HCT116 (cell line): ENCODE data around the gene PACRG. TPM values are rescaled to one million over a fixed set of nuclear protein-coding genes. Genes with fewer than 3 reads are reported as not detected.

Source experiments
- ATAC-seq: fragments of 200-7000 bp; cut with Tn5 transposase; 2 replicates; pipeline ENCODE4 v1.9.1; 2020; ENCODE audit warnings: mild to moderate bottlenecking, moderate library complexity
- BruUV-seq: library from RNA; stranded (reverse); fragments of 400-500 nt; replicated peaks from 2 replicates; lab custom pipeline; 2021; lab: Mats Ljungman, UMichigan
- CTCF ChIA-PET: fragments of 300-600 bp; sonication (Branson Sonifier 250); formaldehyde crosslinking; loops from one replicate; lab custom pipeline; 2021; ENCODE audit warnings: antibody characterized with exemption; lab: Charles Lee
- POLR2A ChIA-PET: fragments of 300-600, 350-600 bp; sonication (Branson Sonifier 250); formaldehyde crosslinking; loops from one replicate; lab custom pipeline; 2021; ENCODE audit warnings: antibody characterized with exemption; lab: Charles Lee
- RAD21 ChIA-PET, 2 experiments: fragments of 300-600 bp; sonication (Branson Sonifier 250); formaldehyde crosslinking; loops; one replicate each; lab custom pipeline; 2023; ENCODE audit warnings: low total read pairs in 2 of 2; ENCODE audit not compliant: uncharacterized antibody in 2 of 2, unreplicated experiment in 2 of 2, low non-redundant PET in 1 of 2; lab: Charles Lee
- DNase-seq: peaks from one replicate; pipeline ENCODE4 v3.0.0-alpha.2; 2010; ENCODE audit warnings: low read depth, low spot score
- H2AFZ ChIP-seq: fragments of 200-600 bp; shearing (Covaris generic), sonication (generic); 2 replicates; pipeline ENCODE4 v1.6.1; 2017; ENCODE audit warnings: low read depth, mixed run types, mixed read lengths, antibody characterized with exemption, low read length; ENCODE audit not compliant: poor library complexity, severe bottlenecking
- H3K27ac ChIP-seq: 2 replicates; pipeline ENCODE4 v1.5.1; 2012; ENCODE audit warnings: low read depth, low read length
- H3K27me3 ChIP-seq: fragments of 200-600 bp; sonication (generic); 2 replicates; pipeline ENCODE4 v1.6.1; 2016; ENCODE audit warnings: mixed run types, low read length, mixed read lengths; ENCODE audit not compliant: insufficient read depth
- H3K36me3 ChIP-seq, 2 experiments: fragments of 200-500 bp in 1 of 2; fragments of 200-600 bp in 1 of 2; sonication (Bioruptor generic) in 1 of 2; sonication (generic) in 1 of 2; 2 replicates each; pipeline versions ENCODE4 v1.5.1 to v1.6.1; 2014 to 2016; ENCODE audit warnings: low read length in 2 of 2, inconsistent platforms in 1 of 2, mixed read lengths in 1 of 2, mixed run types in 1 of 2; ENCODE audit not compliant: insufficient read depth in 2 of 2, control insufficient read depth in 1 of 2
- H3K4me1 ChIP-seq, 2 experiments: fragments of 200-600 bp in 1 of 2; sonication (generic) in 1 of 2; 2 replicates each; pipeline versions ENCODE4 v1.5.1 to v1.6.1; 2012 to 2017; ENCODE audit warnings: low read length in 2 of 2, inconsistent platforms in 1 of 2, mild to moderate bottlenecking in 1 of 2, mixed read lengths in 1 of 2, mixed run types in 1 of 2, moderate library complexity in 1 of 2; ENCODE audit not compliant: insufficient read depth in 2 of 2, control insufficient read depth in 1 of 2
- H3K4me2 ChIP-seq: fragments of 200-600 bp; sonication (generic); 2 replicates; pipeline ENCODE4 v1.6.1; 2017; ENCODE audit warnings: mixed run types, low read length, mixed read lengths
- H3K4me3 ChIP-seq, 2 experiments: fragments of 200-600 bp in 1 of 2; sonication (generic) in 1 of 2; replicated peaks in 1 of 2; 2 replicates each; pipeline ENCODE4 v1.5.1; 2011 to 2016; ENCODE audit warnings: low read length in 2 of 2, control low read depth in 1 of 2, low read depth in 1 of 2, mild to moderate bottlenecking in 1 of 2, mixed read lengths in 1 of 2, mixed run types in 1 of 2
- H3K79me2 ChIP-seq: fragments of 200-600 bp; sonication (generic); 2 replicates; pipeline ENCODE4 v1.6.1; 2017; ENCODE audit warnings: mild to moderate bottlenecking, mixed run types, low read length, moderate library complexity, mixed read lengths; ENCODE audit not compliant: insufficient read depth
- H3K9ac ChIP-seq: fragments of 200-600 bp; sonication (generic); 2 replicates; pipeline ENCODE4 v1.6.1; 2016; ENCODE audit warnings: low read length, mixed read lengths
- H3K9me2 ChIP-seq: fragments of 200-600 bp; sonication (generic), shearing (Covaris generic); 2 replicates; pipeline ENCODE4 v1.6.1; 2017; ENCODE audit warnings: mixed run types, mild to moderate bottlenecking, moderate library complexity; ENCODE audit not compliant: insufficient read depth
- H3K9me3 ChIP-seq, 2 experiments: fragments of 200-500 bp in 1 of 2; fragments of 200-600 bp in 1 of 2; sonication (Bioruptor generic) in 1 of 2; sonication (generic) in 1 of 2; 2 replicates each; pipeline ENCODE4 v1.6.1; 2014 to 2017; ENCODE audit warnings: low read length in 2 of 2, mixed read lengths in 2 of 2, inconsistent platforms in 1 of 2, low read depth in 1 of 2, mild to moderate bottlenecking in 1 of 2, mixed run types in 1 of 2, moderate library complexity in 1 of 2; ENCODE audit not compliant: control insufficient read depth in 1 of 2, insufficient read depth in 1 of 2
- H4K20me1 ChIP-seq: fragments of 200-600 bp; sonication (generic), shearing (Covaris generic); 2 replicates; pipeline ENCODE4 v1.6.1; 2017; ENCODE audit warnings: mixed run types, mild to moderate bottlenecking, moderate library complexity; ENCODE audit not compliant: insufficient read depth
- CBX3 ChIP-seq: IDR thresholded peaks from 2 replicates; pipeline ENCODE4 v1.6.1; 2012; ENCODE audit warnings: low read depth
- CEBPB ChIP-seq: IDR thresholded peaks from 2 replicates; pipeline ENCODE4 v1.6.1; 2012; ENCODE audit warnings: low read depth
- ELF1 ChIP-seq: IDR thresholded peaks from 2 replicates; pipeline ENCODE4 v1.6.1; 2012; ENCODE audit warnings: low read depth, borderline replicate concordance
- EZH2 ChIP-seq: fragments of 200-600 bp; sonication (generic); IDR thresholded peaks from 2 replicates; pipeline ENCODE4 v1.6.1; 2017; ENCODE audit warnings: antibody characterized with exemption, mixed run types
- EZH2phosphoT487 ChIP-seq: fragments of 200-600 bp; IDR thresholded peaks from 2 replicates; pipeline ENCODE4 v1.6.1; 2018; ENCODE audit warnings: antibody characterized with exemption, borderline replicate concordance
- FOSL1 ChIP-seq: IDR thresholded peaks from 2 replicates; pipeline ENCODE4 v1.6.1; 2012; ENCODE audit warnings: low read depth
- JUND ChIP-seq: IDR thresholded peaks from 2 replicates; pipeline ENCODE4 v1.6.1; 2012
- POLR2A ChIP-seq: IDR thresholded peaks from 2 replicates; pipeline ENCODE4 v1.7.0; 2011; ENCODE audit warnings: borderline replicate concordance; ENCODE audit not compliant: insufficient read depth, insufficient read length; ENCODE audit errors: extremely low read depth
- POLR2AphosphoS5 ChIP-seq: IDR thresholded peaks from 2 replicates; pipeline ENCODE4 v1.6.1; 2011; ENCODE audit warnings: mild to moderate bottlenecking, low read depth, low read length, moderate library complexity
- RAD21 ChIP-seq: IDR thresholded peaks from 2 replicates; pipeline ENCODE4 v1.6.1; 2012; ENCODE audit warnings: low read depth, mild to moderate bottlenecking
- SIN3A ChIP-seq: IDR thresholded peaks from 2 replicates; pipeline ENCODE4 v1.6.1; 2012; ENCODE audit warnings: low read depth
- SP1 ChIP-seq: IDR thresholded peaks from 2 replicates; pipeline ENCODE4 v1.6.1; 2012; ENCODE audit warnings: low read depth
- SRF ChIP-seq: IDR thresholded peaks from 2 replicates; pipeline ENCODE4 v1.6.1; 2012; ENCODE audit warnings: low read depth
- TCF7L2 ChIP-seq: IDR thresholded peaks from 2 replicates; pipeline ENCODE4 v1.7.0; 2011; ENCODE audit warnings: borderline replicate concordance, inconsistent platforms; ENCODE audit not compliant: insufficient read depth, insufficient read length; ENCODE audit errors: extremely low read depth
- YY1 ChIP-seq: IDR thresholded peaks from 2 replicates; pipeline ENCODE4 v1.6.1; 2011; ENCODE audit warnings: low read length, low read depth, moderate library complexity, mild to moderate bottlenecking; ENCODE audit not compliant: insufficient replicate concordance; ENCODE audit errors: extremely low read depth
- ZFX ChIP-seq: fragments of 450-650 bp; IDR thresholded peaks from 2 replicates; pipeline ENCODE4 v1.6.1; 2017
- ZNF274 ChIP-seq: fragments of 200-500 bp; sonication (Bioruptor generic); IDR thresholded peaks from 2 replicates; pipeline ENCODE4 v1.6.1; 2014; ENCODE audit warnings: mild to moderate bottlenecking, low read depth, low read length, inconsistent platforms
- intact Hi-C: fragments of 100-400 bp; cut with micrococcal nuclease; formaldehyde crosslinking; loops from 2 replicates; pipeline ENCODE4 v1.10.0; 2022
- total RNA-seq: library from RNA; stranded (reverse); gene quantifications from one replicate; pipeline ENCODE4 v1.2.1, GENCODE V29; 2021; ENCODE audit not compliant: unreplicated experiment
- TF ChIP-seq, protein P1 (sequence below): IDR thresholded peaks from 2 replicates; pipeline ENCODE4 v1.6.1; 2012
- TF ChIP-seq, protein P2 (sequence below): IDR thresholded peaks from 2 replicates; pipeline ENCODE4 v1.6.1; 2012
- TF ChIP-seq, protein P3 (sequence below): IDR thresholded peaks from 2 replicates; pipeline ENCODE4 v1.6.1; 2011; ENCODE audit warnings: mild to moderate bottlenecking, low read length, moderate library complexity; ENCODE audit not compliant: insufficient replicate concordance; ENCODE audit errors: extremely low read depth

The PACRG gene
- total RNA-seq, 1 experiment from 2014 or later, result 0.71 TPM

DNA sequence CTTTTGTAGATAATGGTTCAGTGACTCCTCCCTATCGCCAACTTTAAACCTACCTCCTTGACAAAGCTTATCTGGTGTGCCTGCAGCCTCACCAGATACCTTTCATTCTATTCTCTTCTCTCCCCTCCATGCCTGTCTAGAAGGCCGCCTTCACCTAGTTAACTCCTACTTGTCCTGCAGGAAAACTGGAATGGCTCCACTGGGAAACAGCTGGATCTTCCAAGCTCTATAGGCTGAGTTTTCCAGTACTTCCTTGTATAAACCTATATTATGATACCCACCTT lies 6.4 kb upstream of the PACRG start:
- CTCF ChIA-PET, result no interaction called here
- Histone ChIP-seq H2AFZ (no peak overlapping the region), H3K27ac (no peak overlapping the region), H3K9me3 (0 out of 4 replicates have a peak, but pooled peaks cover 0 to 3% of the 10 kb centered on the region in 2 experiments), H4K20me1 (no peaks in the 10 kb centered on the region), H3K9me2 (no peaks in the 10 kb centered on the region)
- DNase-seq (no peak), ATAC-seq (no peak)
- POLR2A ChIA-PET, result no interaction called here
- intact Hi-C loops, result no loop called here
- RAD21 ChIA-PET, result no interaction called here
- TF ChIP-seq FOSL1 (no peak), SIN3A (no peak), JUND (no peak), ELF1 (no peak), ZNF274 (no peak), EZH2 (no peak), TCF7L2 (no peak), ZFX (no peak), CEBPB (no peak), YY1 (no peak), POLR2AphosphoS5 (no peak), EZH2phosphoT487 (no peak), CBX3 (no peak), SP1 (no peak)
- TF ChIP-seq, all 23 proteins: peak for 0
- H3K36me3 ChIP-seq, result no peaks in the 10 kb centered on the region
- no peaks in the 10 kb centered on the region for H3K4me1 ChIP-seq
- no peak overlapping the region for H3K4me3 ChIP-seq
- no peaks in the 10 kb centered on the region for H3K27me3 ChIP-seq
- no peaks in the 10 kb centered on the region for H3K79me2 ChIP-seq
- H3K4me2 ChIP-seq, result no peak overlapping the region
- no TSS peak for BruUV-seq
- no peak overlapping the region for H3K9ac ChIP-seq

DNA sequence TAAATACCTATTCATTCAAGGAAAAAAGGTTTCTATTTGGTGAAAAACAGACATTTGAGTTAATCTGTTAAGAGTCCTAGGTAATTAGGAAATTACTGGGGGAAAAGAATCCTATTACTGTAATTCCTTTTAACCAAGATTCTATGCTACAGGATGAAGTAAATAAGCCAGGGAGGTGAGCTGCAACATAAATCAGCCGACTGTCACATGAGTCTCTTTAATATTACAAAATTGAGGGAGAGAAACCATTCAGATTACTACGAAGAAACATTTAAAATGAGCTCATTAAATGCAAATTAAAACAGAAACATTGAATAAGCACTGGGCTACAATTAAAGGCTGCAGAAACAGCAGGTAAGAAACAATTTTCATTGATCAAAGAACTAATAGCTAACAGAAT lies 5.5 kb upstream of the PACRG start:
- intact Hi-C loops, result no loop called here
- no peaks in the 10 kb centered on the region for H3K27me3 ChIP-seq
- H3K27ac ChIP-seq, result no peak overlapping the region
- H3K4me3 ChIP-seq, result no peak overlapping the region
- H3K9ac ChIP-seq, result no peak overlapping the region
- H3K9me3 ChIP-seq, result no peaks in the 10 kb centered on the region
- no peaks in the 10 kb centered on the region for H3K9me2 ChIP-seq
- BruUV-seq, result no TSS peak
- H4K20me1 ChIP-seq, result no peaks in the 10 kb centered on the region
- no peak for ATAC-seq
- H3K4me2 ChIP-seq, result no peak overlapping the region
- H2AFZ ChIP-seq, result no peak overlapping the region
- no peaks in the 10 kb centered on the region for H3K36me3 ChIP-seq
- ChIA-PET POLR2A (no interaction called here), RAD21 (no interaction called here), CTCF (no interaction called here)
- DNase-seq, result no peak
- H3K4me1 ChIP-seq, result peaks cover 0 to 5% of the 10 kb centered on the region in 2 experiments; a peak in 1 of 4 replicates
- H3K79me2 ChIP-seq, result no peaks in the 10 kb centered on the region
- no peak for TF ChIP-seq CBX3
- TF ChIP-seq POLR2A, result no peak
- TF ChIP-seq, protein P1, sequence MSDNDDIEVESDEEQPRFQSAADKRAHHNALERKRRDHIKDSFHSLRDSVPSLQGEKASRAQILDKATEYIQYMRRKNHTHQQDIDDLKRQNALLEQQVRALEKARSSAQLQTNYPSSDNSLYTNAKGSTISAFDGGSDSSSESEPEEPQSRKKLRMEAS, result no peak
- TF ChIP-seq EZH2, result no peak
- TF ChIP-seq JUND, result no peak
- no peak for TF ChIP-seq SRF
- TF ChIP-seq ZFX, result no peak
- no peak for TF ChIP-seq RAD21
- TF ChIP-seq, protein P2, sequence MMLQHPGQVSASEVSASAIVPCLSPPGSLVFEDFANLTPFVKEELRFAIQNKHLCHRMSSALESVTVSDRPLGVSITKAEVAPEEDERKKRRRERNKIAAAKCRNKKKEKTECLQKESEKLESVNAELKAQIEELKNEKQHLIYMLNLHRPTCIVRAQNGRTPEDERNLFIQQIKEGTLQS, result no peak
- no peak for TF ChIP-seq EZH2phosphoT487
- TF ChIP-seq, protein P3, sequence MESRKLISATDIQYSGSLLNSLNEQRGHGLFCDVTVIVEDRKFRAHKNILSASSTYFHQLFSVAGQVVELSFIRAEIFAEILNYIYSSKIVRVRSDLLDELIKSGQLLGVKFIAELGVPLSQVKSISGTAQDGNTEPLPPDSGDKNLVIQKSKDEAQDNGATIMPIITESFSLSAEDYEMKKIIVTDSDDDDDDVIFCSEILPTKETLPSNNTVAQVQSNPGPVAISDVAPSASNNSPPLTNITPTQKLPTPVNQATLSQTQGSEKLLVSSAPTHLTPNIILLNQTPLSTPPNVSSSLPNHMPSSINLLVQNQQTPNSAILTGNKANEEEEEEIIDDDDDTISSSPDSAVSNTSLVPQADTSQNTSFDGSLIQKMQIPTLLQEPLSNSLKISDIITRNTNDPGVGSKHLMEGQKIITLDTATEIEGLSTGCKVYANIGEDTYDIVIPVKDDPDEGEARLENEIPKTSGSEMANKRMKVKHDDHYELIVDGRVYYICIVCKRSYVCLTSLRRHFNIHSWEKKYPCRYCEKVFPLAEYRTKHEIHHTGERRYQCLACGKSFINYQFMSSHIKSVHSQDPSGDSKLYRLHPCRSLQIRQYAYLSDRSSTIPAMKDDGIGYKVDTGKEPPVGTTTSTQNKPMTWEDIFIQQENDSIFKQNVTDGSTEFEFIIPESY, result no peak
- no peak for TF ChIP-seq TCF7L2
